ENCODE results near the gene FBN3. TPM values are rescaled to one million over a fixed set of nuclear protein-coding genes. Genes with fewer than 3 reads are reported as not detected.

The FBN3 gene
- total and polyA plus RNA-seq, 2 experiments from 2014 or later, result 5.6 to 15.1 TPM

GRCh38 chr19:8044018-8044417 is 105.4 kb downstream of the FBN3 start:
- H3K4me3 ChIP-seq, result no peak overlapping the region
- H3K27me3 ChIP-seq, result no peaks in the 10 kb centered on the region
- H3K4me1 ChIP-seq (ENCODE audit: low read depth), result no peaks in the 10 kb centered on the region
- no peaks in the 10 kb centered on the region for H3K9me3 ChIP-seq (ENCODE audit: low read depth)
- H3K36me3 ChIP-seq, result no peaks in the 10 kb centered on the region
- DNase-seq (ENCODE audit: low read depth in 1 of 2, low spot score in 1 of 2), result no peak
- no peak overlapping the region for H3K27ac ChIP-seq
- TF ChIP-seq, protein P1, sequence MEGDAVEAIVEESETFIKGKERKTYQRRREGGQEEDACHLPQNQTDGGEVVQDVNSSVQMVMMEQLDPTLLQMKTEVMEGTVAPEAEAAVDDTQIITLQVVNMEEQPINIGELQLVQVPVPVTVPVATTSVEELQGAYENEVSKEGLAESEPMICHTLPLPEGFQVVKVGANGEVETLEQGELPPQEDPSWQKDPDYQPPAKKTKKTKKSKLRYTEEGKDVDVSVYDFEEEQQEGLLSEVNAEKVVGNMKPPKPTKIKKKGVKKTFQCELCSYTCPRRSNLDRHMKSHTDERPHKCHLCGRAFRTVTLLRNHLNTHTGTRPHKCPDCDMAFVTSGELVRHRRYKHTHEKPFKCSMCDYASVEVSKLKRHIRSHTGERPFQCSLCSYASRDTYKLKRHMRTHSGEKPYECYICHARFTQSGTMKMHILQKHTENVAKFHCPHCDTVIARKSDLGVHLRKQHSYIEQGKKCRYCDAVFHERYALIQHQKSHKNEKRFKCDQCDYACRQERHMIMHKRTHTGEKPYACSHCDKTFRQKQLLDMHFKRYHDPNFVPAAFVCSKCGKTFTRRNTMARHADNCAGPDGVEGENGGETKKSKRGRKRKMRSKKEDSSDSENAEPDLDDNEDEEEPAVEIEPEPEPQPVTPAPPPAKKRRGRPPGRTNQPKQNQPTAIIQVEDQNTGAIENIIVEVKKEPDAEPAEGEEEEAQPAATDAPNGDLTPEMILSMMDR (IDR thresholded peaks at IDR 0.05; ENCODE audit: low read depth, low read length), result no peak

DNA sequence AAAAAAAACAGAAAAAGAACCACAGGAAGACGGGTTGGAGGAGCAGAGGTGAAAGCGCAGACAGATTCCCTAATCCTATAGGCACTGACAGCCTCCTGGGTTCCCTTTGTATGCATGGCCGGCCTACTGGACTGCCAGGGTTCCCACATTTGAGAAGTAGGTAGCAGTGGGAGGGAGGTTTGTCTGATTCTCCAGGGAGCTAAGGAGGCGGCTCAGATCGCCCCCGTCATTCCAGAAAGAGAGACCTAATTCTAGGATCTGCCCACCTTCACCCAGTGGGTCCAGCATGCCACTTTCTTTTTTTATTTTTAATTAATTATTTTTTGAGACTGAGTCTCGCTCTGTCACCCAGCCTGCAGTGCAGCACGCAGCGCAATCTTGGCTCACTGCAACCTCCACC is 106.5 kb downstream of the FBN3 start:
- no peak for DNase-seq (ENCODE audit: low read depth in 1 of 2, low spot score in 1 of 2)
- Histone ChIP-seq H3K4me3 (no peak overlapping the region), H3K27me3 (no peaks in the 10 kb centered on the region), H3K4me1 (ENCODE audit: low read depth) (no peaks in the 10 kb centered on the region), H3K27ac (no peak overlapping the region), H3K9me3 (ENCODE audit: low read depth) (no peaks in the 10 kb centered on the region), H3K36me3 (no peaks in the 10 kb centered on the region)
- TF ChIP-seq, protein P1 (IDR thresholded peaks at IDR 0.05; ENCODE audit: low read depth, low read length), result no peak

- no peaks in the 10 kb centered on the region for H3K36me3 ChIP-seq
- no peaks in the 10 kb centered on the region for H3K9me3 ChIP-seq (ENCODE audit: low read depth)
- H3K4me1 ChIP-seq (ENCODE audit: low read depth), result no peaks in the 10 kb centered on the region
- DNase-seq (ENCODE audit: low read depth in 1 of 2, low spot score in 1 of 2), result no peak
- no peaks in the 10 kb centered on the region for H3K27me3 ChIP-seq
- TF ChIP-seq, protein P1 (IDR thresholded peaks at IDR 0.05; ENCODE audit: low read depth, low read length), result no peak
- H3K4me3 ChIP-seq, result no peak overlapping the region
- no peak overlapping the region for H3K27ac ChIP-seq
Measured at GRCh38 chr19:8041531-8041931, 107.9 kb downstream of the FBN3 start.

GRCh38 chr19:8039231-8039630 is 110.2 kb downstream of the FBN3 start:
- Histone ChIP-seq H3K36me3 (no peaks in the 10 kb centered on the region), H3K9me3 (ENCODE audit: low read depth) (no peaks in the 10 kb centered on the region), H3K27me3 (no peaks in the 10 kb centered on the region), H3K4me1 (ENCODE audit: low read depth) (peaks cover under 1% of the 10 kb centered on the region), H3K4me3 (no peak overlapping the region), H3K27ac (no peak overlapping the region)
- DNase-seq (ENCODE audit: low read depth in 1 of 2, low spot score in 1 of 2), result no peak
- TF ChIP-seq, protein P1 (IDR thresholded peaks at IDR 0.05; ENCODE audit: low read depth, low read length), result no peak

DNA sequence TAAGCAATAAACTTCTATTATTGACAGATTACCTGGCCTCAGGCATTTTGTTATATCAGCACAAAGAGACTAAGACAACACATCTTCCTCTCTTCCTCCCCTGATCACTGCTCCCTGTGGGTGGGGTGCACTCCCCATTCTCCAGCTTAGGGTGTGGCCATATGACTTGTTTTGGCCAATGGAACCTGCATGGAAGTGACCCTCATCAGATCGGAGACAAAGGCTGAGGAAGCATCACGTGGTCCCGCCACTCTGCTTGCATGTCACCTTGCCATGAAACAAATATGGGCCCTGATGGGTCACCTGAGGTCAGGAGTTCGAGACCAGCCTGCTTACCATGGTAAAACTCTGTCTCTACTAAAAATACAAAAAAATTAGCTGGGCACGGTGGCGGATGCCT is 110.6 kb downstream of the FBN3 start:
- Histone ChIP-seq H3K4me1 (ENCODE audit: low read depth) (peaks cover 5% of the 10 kb centered on the region), H3K27me3 (no peaks in the 10 kb centered on the region), H3K4me3 (no peak overlapping the region), H3K36me3 (no peaks in the 10 kb centered on the region), H3K9me3 (ENCODE audit: low read depth) (no peaks in the 10 kb centered on the region), H3K27ac (no peak overlapping the region)
- TF ChIP-seq, protein P1 (IDR thresholded peaks at IDR 0.05; ENCODE audit: low read depth, low read length), result no peak
- DNase-seq (ENCODE audit: low read depth in 1 of 2, low spot score in 1 of 2), result no peak

All from cardiac muscle cell (in vitro differentiated cells and primary cell).